Bronchial epithelial cell (primary cell): ENCODE results near the gene TACR1. TPM values are rescaled to one million over a fixed set of nuclear protein-coding genes. Genes with fewer than 3 reads are reported as not detected.

Experiments
- DNase-seq: peaks from one replicate; pipeline ENCODE4 v3.0.0-alpha.2; 2010; ENCODE audit warnings: low read depth
- FAIRE-seq: peaks from 2 replicates; lab custom pipeline; 2011; peaks lifted over from hg19 to GRCh38; lab: Jason Lieb, UNC
- H3K27me3 ChIP-seq: 2 replicates; pipeline ENCODE4 v1.5.1; 2011; ENCODE audit warnings: low read length; ENCODE audit not compliant: control insufficient read depth, insufficient read depth
- H3K36me3 ChIP-seq: 2 replicates; pipeline ENCODE4 v1.5.1; 2011; ENCODE audit warnings: low read length; ENCODE audit not compliant: control insufficient read depth, insufficient read depth
- H3K4me3 ChIP-seq: 2 replicates; pipeline ENCODE4 v1.5.1; 2011; ENCODE audit warnings: mild to moderate bottlenecking, low read depth, low read length, control low read depth
- total RNA-seq: library from RNA; depleted of rRNA; stranded (reverse); fragments of >200 nt; gene quantifications from 2 replicates; pipeline ENCODE4 v1.2.1, GENCODE V29; 2014
- TF ChIP-seq, protein P1 (sequence below): IDR thresholded peaks from 2 replicates; pipeline ENCODE4 v1.5.1; 2011; ENCODE audit warnings: mild to moderate bottlenecking, moderate library complexity, low read length, control low read depth, inconsistent platforms; ENCODE audit not compliant: insufficient read depth, severe bottlenecking

Gene TACR1
- total RNA-seq, 1 donor from 2014 or later: not detected

DNA sequence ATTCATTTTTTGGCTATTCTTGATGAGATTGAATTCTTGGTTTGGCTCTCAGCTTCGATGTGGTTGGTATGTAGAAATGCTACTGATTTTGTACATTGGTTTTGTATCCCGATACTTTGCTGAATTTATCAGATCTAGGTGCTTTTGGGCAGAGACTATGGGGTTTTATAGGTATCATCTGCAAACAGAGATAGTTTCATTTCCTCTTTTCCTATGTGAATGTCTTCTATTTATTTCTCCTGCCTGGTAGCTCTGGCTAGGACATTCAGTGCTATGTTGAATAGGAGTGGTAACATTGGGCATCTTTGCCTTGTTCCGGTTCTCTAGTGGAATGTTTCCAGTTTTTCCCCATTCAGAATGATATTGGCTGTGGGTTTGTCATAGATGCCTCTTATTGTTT, 5.5 kb upstream of the TACR1 start:
- no peak for FAIRE-seq
- peaks cover 12% of the 10 kb centered on the region for H3K27me3 ChIP-seq

DNA sequence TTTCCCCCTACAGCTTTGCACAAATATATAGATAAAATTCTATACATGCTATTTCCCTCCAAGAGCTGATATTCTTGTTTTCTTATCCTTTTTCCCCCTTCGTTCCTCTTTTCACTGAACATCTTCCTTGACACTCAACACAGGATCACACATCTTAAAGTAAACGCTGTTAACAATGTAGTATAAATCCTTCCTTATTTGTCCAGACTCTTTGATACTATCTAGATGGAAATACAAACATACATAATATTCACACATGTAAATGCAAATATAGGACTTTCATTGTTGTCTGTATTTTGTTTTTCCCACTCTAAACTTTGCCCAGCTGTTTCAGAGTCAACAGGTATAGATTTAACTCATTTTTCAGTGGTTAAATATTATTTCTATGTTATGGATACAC, 3.0 kb upstream of the TACR1 start:
- DNase-seq (no peak), FAIRE-seq (no peak)
- H3K4me3 ChIP-seq: no peak overlapping the region
- H3K27me3 ChIP-seq: peaks cover 34% of the 10 kb centered on the region
- no peaks in the 10 kb centered on the region for H3K36me3 ChIP-seq
- TF ChIP-seq, protein P1, sequence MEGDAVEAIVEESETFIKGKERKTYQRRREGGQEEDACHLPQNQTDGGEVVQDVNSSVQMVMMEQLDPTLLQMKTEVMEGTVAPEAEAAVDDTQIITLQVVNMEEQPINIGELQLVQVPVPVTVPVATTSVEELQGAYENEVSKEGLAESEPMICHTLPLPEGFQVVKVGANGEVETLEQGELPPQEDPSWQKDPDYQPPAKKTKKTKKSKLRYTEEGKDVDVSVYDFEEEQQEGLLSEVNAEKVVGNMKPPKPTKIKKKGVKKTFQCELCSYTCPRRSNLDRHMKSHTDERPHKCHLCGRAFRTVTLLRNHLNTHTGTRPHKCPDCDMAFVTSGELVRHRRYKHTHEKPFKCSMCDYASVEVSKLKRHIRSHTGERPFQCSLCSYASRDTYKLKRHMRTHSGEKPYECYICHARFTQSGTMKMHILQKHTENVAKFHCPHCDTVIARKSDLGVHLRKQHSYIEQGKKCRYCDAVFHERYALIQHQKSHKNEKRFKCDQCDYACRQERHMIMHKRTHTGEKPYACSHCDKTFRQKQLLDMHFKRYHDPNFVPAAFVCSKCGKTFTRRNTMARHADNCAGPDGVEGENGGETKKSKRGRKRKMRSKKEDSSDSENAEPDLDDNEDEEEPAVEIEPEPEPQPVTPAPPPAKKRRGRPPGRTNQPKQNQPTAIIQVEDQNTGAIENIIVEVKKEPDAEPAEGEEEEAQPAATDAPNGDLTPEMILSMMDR: no peak

More for the DNA sequence above, 5.5 kb upstream of the TACR1 start:
- Histone ChIP-seq H3K36me3 (no peaks in the 10 kb centered on the region), H3K4me3 (no peak overlapping the region)
- no peak for DNase-seq
- TF ChIP-seq, protein P1: no peak

DNA sequence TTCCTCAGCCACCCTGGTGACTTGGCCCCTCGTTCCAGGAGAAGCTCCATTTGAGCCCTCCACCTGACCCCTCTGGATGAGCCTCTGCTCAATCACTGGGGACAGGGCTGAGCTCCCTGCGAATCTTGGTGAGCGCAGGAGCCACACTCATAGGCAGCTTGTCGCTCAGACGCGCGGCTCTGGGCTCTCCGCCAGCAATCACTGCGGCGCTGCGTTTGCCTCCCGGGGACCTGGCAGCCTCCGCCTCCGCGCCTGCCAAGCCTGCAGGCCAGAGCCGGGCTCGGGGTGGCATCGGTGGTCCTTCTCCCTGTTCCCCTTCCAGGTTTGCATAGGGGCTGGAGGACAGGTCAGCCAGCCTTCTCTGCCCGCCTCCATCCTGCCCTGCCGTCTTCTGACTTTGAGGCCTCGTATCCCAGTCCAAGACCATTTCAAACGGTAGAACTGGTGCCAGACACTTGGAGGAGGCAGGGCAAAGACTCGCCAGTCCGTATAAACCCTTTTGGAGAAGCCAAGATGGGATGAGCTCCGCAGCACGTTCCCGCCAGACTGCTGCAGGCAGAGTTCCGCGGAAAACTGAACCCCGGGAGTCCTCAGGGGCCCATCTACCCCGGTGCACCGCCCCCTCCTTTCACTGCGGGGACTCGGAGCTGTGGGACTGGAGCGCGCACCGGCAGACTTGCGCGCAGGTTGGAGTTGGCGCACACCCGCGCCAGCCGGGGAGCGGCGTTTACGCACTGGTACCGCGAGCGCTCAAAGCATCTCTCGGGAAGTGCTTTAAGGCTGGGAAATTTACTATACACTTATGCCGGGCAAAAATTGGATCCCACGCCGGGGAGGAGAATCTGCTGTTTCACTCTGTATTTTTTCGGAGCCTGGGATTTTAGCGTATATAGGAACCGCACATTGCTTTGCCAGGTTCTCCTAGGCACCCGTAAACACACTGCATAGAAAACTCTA, 1.1 kb upstream of the TACR1 start:
- H3K4me3 ChIP-seq: no peak overlapping the region
- H3K36me3 ChIP-seq: no peaks in the 10 kb centered on the region
- TF ChIP-seq, protein P1: no peak
- H3K27me3 ChIP-seq: peaks cover 37% of the 10 kb centered on the region
- DNase-seq (peak; percentile 21), FAIRE-seq (no peak)

DNA sequence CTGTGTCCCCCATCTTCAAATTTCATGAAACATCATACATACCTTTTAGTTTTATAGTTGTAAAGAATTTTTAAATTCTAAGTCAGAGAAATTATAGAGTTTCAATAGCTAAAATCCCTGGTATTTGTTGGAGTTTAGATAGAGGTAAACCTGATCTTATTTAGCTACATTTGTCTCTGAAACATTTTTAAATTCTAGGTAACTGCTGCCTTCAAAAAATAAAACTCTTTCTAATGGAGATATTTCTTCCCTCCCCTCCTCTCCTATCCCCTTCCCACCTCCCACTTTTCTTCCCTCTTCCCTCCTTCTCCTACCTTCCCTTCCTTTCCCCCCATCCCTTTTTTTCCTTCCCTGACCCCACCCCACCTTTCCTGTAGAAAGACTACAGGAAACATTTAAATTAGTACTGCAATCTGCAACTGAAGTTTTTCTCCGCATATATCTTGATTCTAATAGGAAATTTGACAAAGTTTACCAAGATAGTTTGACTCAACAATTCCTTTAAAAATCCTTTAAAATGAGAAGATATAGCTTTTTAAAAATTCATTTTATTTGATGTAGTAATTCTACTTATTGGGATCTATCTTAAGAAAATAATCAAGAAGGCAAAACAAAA, 4.1 kb downstream of the TACR1 start:
- H3K36me3 ChIP-seq: no peaks in the 10 kb centered on the region
- FAIRE-seq: no peak

DNA sequence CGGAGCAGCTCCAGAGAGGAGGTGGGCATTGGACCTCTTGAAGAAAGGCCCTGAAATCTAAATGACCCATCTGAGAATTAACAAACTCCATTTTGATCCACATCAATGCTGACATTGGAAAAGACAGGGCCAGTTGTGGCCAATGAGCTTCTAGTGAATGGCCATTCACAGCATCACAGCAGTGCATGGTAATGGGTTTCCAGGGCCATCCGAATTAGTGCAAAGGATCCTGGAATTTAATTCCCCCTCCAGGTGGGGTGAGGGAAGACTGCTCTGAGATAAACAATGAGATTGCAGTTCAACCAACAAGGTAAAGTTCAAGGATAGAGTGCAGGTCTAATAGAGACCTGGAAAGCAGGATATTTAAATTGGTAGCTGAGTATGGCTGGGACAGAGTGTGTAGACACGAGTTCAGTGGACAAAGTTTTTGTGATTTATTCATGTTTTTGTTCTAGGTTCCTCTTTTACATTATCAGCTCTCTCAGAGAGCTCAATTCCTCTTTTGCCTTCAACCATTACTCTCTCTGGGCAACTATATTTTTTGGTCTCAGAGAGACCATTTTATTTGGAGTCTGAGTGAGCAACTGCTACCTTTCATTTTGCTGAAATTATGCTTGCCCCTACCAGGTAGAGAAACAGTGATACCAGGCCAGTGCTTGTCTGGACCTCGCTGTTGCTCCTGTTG, 5.0 kb downstream of the TACR1 start:
- FAIRE-seq (no peak), DNase-seq (no peak)
- no peak overlapping the region for H3K4me3 ChIP-seq
- peaks cover 23% of the 10 kb centered on the region for H3K27me3 ChIP-seq
- no peaks in the 10 kb centered on the region for H3K36me3 ChIP-seq
- TF ChIP-seq, protein P1: no peak

More for the DNA sequence above, 4.1 kb downstream of the TACR1 start:
- no peak overlapping the region for H3K4me3 ChIP-seq
- H3K27me3 ChIP-seq: peaks cover 31% of the 10 kb centered on the region
- DNase-seq: no peak
- TF ChIP-seq, protein P1: no peak
